Mesendoderm (in vitro differentiated cells): ENCODE data around the gene SLC24A4.
A peak's percentile ranks its signal among the peaks of the same experiment; 100 is the strongest.

Experiments
- DNase-seq: peaks from one replicate; pipeline ENCODE4 v3.0.0; 2013
- H2AK5ac ChIP-seq: 2 replicates; pipeline ENCODE4 v1.6.1; 2013; ENCODE audit warnings: low read length, inconsistent platforms
- H2BK120ac ChIP-seq: 2 replicates; pipeline ENCODE4 v1.6.1; 2013; ENCODE audit warnings: low read depth, mild to moderate bottlenecking, low read length, moderate library complexity, mixed read lengths
- H2BK15ac ChIP-seq: replicated peaks from 2 replicates; pipeline ENCODE4 v1.6.1; 2013; ENCODE audit warnings: low read depth, mild to moderate bottlenecking, moderate library complexity
- H2BK5ac ChIP-seq: 2 replicates; pipeline ENCODE4 v1.6.1; 2013; ENCODE audit warnings: low read length, inconsistent platforms
- H3K18ac ChIP-seq: 2 replicates; pipeline ENCODE4 v1.6.1; 2013; ENCODE audit warnings: mild to moderate bottlenecking, low read length, mixed read lengths
- H3K23ac ChIP-seq: one replicate; pipeline ENCODE4 v1.6.1; 2013; ENCODE audit warnings: low read length
- H3K27ac ChIP-seq: 2 replicates; pipeline ENCODE4 v1.5.1; 2013; ENCODE audit warnings: low read depth, mild to moderate bottlenecking, inconsistent platforms, low read length, moderate library complexity
- H3K27me3 ChIP-seq: 2 replicates; pipeline ENCODE4 v1.6.1; 2013; ENCODE audit warnings: low read length, control low read depth, mild to moderate bottlenecking, inconsistent platforms; ENCODE audit not compliant: insufficient read depth, poor library complexity
- H3K36me3 ChIP-seq: 2 replicates; pipeline ENCODE4 v1.6.1; 2013; ENCODE audit warnings: low read length, inconsistent platforms; ENCODE audit not compliant: control insufficient read depth, insufficient read depth
- H3K4ac ChIP-seq: one replicate; pipeline ENCODE4 v1.6.1; 2013; ENCODE audit warnings: low read depth, mild to moderate bottlenecking, low read length, moderate library complexity
- H3K4me1 ChIP-seq: 2 replicates; pipeline ENCODE4 v1.6.1; 2013; ENCODE audit warnings: low read depth, low read length, inconsistent platforms; ENCODE audit not compliant: control insufficient read depth
- H3K4me2 ChIP-seq: 2 replicates; pipeline ENCODE4 v1.6.1; 2013; ENCODE audit warnings: low read length
- H3K4me3 ChIP-seq: 2 replicates; pipeline ENCODE4 v1.5.1; 2013; ENCODE audit warnings: mild to moderate bottlenecking, low read length
- H3K56ac ChIP-seq: one replicate; pipeline ENCODE4 v1.6.1; 2013; ENCODE audit warnings: low read length
- H3K79me1 ChIP-seq: 2 replicates; pipeline ENCODE4 v1.6.1; 2013; ENCODE audit warnings: low read length, inconsistent platforms
- H3K79me2 ChIP-seq: 2 replicates; pipeline ENCODE4 v1.6.1; 2013; ENCODE audit warnings: mild to moderate bottlenecking, low read length; ENCODE audit not compliant: control insufficient read depth, insufficient read depth
- H3K9ac ChIP-seq: 2 replicates; pipeline ENCODE4 v1.6.1; 2013; ENCODE audit warnings: low read length, inconsistent platforms
- H4K5ac ChIP-seq: one replicate; pipeline ENCODE4 v1.6.1; 2013; ENCODE audit warnings: low read length
- H4K8ac ChIP-seq: one replicate; pipeline ENCODE4 v1.6.1; 2013; ENCODE audit warnings: low read depth, mild to moderate bottlenecking, control low read depth, low read length, moderate library complexity
- WGBS: extraction: QIAGEN DNeasy Blood & Tissue Kit; methylation state at CpG from one replicate; pipeline ENCODE4 v1.1.7; 2013; ENCODE audit warnings: low lambda C conversion rate, missing lambda C conversion rate; ENCODE audit not compliant: insufficient coverage; ENCODE audit errors: extremely low coverage; 5-methylcytosine and 5-hydroxymethylcytosine counted together

SLC24A4 gene

DNA sequence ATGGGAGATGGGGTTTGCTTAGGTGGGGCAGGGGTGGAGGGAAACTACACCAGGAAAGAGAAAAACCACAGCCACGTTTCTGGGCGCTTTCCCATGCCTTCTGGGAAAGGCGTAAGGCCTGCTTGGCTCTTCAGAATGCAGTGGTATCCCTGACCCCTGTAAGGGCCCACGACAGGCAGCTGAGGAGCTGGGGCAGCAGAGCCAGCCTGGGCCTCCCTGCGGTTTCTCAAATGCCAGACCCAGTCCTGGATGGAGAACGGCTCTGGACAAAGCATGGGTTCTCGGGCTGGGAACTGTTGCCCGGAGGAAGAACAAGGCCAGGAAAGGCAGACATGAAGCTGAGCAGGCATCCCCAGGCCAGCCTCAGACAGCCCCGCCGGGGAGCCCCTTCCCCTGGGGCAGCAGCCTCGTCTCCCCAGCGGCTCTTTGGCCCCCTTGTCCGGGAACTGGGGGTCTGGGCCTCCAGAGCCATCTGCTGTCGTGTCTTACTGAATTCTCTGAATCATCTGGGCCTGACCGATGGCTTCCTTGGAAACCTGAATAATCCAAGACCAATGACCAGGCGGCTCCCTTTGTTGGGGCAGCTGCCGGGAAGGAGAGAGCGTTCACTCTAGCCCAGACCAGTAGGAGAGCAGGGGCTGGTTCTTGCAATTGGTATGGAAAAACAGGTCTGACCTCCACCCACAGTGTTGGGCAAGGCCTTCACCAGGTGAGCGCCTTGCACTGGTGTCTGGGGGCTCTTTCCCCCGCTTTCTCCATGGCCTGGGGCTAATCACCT, 126.6 kb downstream of the SLC24A4 start:
- H3K79me2 ChIP-seq: no peaks in the 10 kb centered on the region
- H3K4me3 ChIP-seq: no peak overlapping the region
- DNase-seq: no peak
- H3K4ac ChIP-seq: no peak overlapping the region
- no peak overlapping the region for H2BK5ac ChIP-seq
- WGBS: no CpG with 5 or more reads among the region's 20 CpGs
- no peaks in the 10 kb centered on the region for H3K27me3 ChIP-seq
- no peak overlapping the region for H3K56ac ChIP-seq
- H2BK15ac ChIP-seq: no peak overlapping the region
- no peak overlapping the region for H2AK5ac ChIP-seq
- H3K18ac ChIP-seq: no peak overlapping the region
- H4K8ac ChIP-seq: no peak overlapping the region
- no peak overlapping the region for H3K27ac ChIP-seq
- no peaks in the 10 kb centered on the region for H3K36me3 ChIP-seq
- H3K23ac ChIP-seq: no peak overlapping the region
- no peak overlapping the region for H3K4me2 ChIP-seq
- no peak overlapping the region for H4K5ac ChIP-seq
- H3K4me1 ChIP-seq: no peaks in the 10 kb centered on the region
- H2BK120ac ChIP-seq: no peak overlapping the region
- no peak overlapping the region for H3K9ac ChIP-seq
- H3K79me1 ChIP-seq: no peaks in the 10 kb centered on the region

DNA sequence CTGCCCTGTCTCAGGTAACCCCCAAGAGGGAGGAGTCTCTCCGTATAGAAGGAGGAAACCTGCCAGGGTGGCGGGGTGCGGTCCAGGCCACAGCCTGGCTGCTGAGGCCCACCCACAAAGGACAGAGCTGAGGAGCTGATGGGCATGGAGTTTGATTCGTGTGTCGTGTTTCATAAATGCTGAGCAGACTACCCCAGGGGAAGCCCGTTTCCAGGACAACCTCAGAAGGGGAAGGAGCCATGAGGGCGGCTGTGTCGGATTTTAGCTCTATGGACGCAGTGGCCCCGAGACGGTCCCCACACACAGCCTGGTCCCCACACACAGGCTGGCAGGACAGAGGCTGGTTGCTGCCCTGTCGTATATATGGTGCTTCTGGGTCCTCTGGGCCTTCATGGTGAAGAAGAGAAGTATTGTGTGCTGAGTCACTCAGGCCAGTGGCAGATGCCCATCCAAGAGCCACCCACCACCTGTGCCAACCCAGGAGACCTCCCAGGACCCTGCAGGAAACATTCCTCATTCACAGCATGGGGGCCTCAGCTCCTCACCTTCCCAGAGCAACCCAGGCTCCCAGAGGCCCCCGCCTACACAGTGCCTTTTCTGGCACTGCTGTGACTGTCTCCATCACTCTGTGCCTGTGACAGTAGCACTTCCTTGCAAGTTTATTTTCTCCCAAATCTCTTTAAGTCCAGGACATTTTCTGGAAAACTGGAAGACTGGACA, 127.5 kb downstream of the SLC24A4 start:
- H3K18ac ChIP-seq: no peak overlapping the region
- H3K27ac ChIP-seq: no peak overlapping the region
- H3K9ac ChIP-seq: no peak overlapping the region
- no peak overlapping the region for H3K4me2 ChIP-seq
- no peak overlapping the region for H2BK15ac ChIP-seq
- no peaks in the 10 kb centered on the region for H3K79me2 ChIP-seq
- H2BK120ac ChIP-seq: no peak overlapping the region
- H3K36me3 ChIP-seq: no peaks in the 10 kb centered on the region
- no peak overlapping the region for H4K5ac ChIP-seq
- no peak overlapping the region for H3K4ac ChIP-seq
- no peak overlapping the region for H2BK5ac ChIP-seq
- H3K27me3 ChIP-seq: no peaks in the 10 kb centered on the region
- H4K8ac ChIP-seq: no peak overlapping the region
- DNase-seq: no peak
- no CpG with 5 or more reads among the region's 13 CpGs for WGBS
- no peak overlapping the region for H2AK5ac ChIP-seq
- no peak overlapping the region for H3K23ac ChIP-seq
- H3K4me3 ChIP-seq: no peak overlapping the region
- H3K56ac ChIP-seq: no peak overlapping the region
- no peaks in the 10 kb centered on the region for H3K4me1 ChIP-seq
- no peaks in the 10 kb centered on the region for H3K79me1 ChIP-seq

DNA sequence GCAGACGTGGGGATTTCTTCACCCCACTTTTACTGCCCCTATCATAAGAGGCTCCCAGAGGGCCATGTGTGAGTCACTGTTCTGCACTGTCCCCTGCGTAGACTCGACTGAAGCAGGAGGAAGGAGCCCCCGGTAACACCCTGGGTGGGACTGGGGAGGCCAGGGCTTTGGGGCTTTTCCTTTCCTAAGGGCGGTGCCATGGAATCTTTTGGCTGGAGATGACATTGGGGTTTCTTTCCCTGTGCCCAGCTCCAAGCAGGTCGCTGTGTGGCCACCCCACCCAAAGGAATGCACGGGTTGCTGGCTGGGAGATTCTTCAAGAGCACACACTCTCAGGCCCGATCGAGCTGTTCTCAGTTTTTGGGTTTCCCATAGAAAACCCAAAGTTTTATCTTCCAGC, 128.3 kb downstream of the SLC24A4 start:
- no CpG with 5 or more reads among the region's 9 CpGs for WGBS
- DNase-seq: peak; percentile 27
- no peak overlapping the region for H3K56ac ChIP-seq
- H3K27me3 ChIP-seq: no peaks in the 10 kb centered on the region
- H2BK15ac ChIP-seq: no peak overlapping the region
- H3K4ac ChIP-seq: no peak overlapping the region
- H3K79me1 ChIP-seq: no peaks in the 10 kb centered on the region
- no peak overlapping the region for H3K9ac ChIP-seq
- no peaks in the 10 kb centered on the region for H3K79me2 ChIP-seq
- no peak overlapping the region for H3K23ac ChIP-seq
- no peak overlapping the region for H2AK5ac ChIP-seq
- H2BK5ac ChIP-seq: no peak overlapping the region
- H3K4me3 ChIP-seq: no peak overlapping the region
- no peak overlapping the region for H3K18ac ChIP-seq
- H4K5ac ChIP-seq: no peak overlapping the region
- H3K4me2 ChIP-seq: no peak overlapping the region
- no peaks in the 10 kb centered on the region for H3K36me3 ChIP-seq
- H3K27ac ChIP-seq: no peak overlapping the region
- H2BK120ac ChIP-seq: no peak overlapping the region
- no peaks in the 10 kb centered on the region for H3K4me1 ChIP-seq
- H4K8ac ChIP-seq: no peak overlapping the region

DNA sequence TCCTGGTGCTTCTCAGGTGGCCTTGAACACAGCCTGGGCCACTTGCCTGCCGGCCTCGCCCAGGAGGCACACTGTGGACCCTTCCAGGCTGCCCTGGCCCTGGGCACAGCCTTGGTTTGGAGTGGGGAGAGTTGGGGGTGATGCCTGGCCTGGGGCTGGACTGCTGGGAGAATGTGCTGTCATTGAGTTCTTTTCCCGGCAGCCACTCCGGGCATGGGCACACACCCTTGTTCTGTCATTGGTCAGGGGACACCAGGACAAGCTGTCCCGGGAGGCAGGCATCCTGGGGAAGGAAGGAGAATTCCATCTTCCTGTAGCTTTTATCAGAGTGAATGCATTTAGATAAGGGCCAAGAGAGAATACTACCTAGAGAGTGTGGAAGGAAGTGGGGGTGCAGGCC, 128.8 kb downstream of the SLC24A4 start:
- no peak overlapping the region for H3K56ac ChIP-seq
- H4K8ac ChIP-seq: no peak overlapping the region
- H3K27ac ChIP-seq: no peak overlapping the region
- H2BK120ac ChIP-seq: no peak overlapping the region
- peak overlapping the region; percentile 74 for H3K23ac ChIP-seq
- no peak overlapping the region for H3K4me3 ChIP-seq
- no peak overlapping the region for H2BK15ac ChIP-seq
- no peak overlapping the region for H3K4me2 ChIP-seq
- H3K27me3 ChIP-seq: no peaks in the 10 kb centered on the region
- H2BK5ac ChIP-seq: no peak overlapping the region
- H3K4ac ChIP-seq: no peak overlapping the region
- H3K9ac ChIP-seq: no peak overlapping the region
- no peaks in the 10 kb centered on the region for H3K36me3 ChIP-seq
- no peak for DNase-seq
- no peaks in the 10 kb centered on the region for H3K4me1 ChIP-seq
- H4K5ac ChIP-seq: no peak overlapping the region
- WGBS: no CpG with 5 or more reads among the region's 5 CpGs
- no peak overlapping the region for H2AK5ac ChIP-seq
- no peaks in the 10 kb centered on the region for H3K79me2 ChIP-seq
- H3K18ac ChIP-seq: no peak overlapping the region
- H3K79me1 ChIP-seq: no peaks in the 10 kb centered on the region

DNA sequence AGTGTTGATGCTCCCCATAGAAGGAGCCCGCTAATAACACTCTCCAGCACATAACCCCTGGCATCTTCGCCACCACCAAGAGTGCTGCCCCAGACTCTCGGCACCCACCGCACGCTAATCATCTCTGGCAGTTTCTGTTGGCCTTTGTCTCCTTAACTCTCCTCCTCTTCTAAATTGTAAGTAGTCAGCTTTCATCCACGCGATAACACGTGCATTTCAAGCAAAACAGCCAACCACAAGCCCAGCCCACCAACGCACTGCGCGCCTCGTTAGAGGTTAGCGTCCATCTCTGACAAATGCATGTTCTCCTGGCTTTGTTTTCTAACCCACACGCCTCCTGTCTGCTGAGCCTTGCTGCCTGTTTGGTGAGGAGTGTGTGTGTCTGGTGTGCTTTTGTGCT, 129.5 kb downstream of the SLC24A4 start:
- no CpG with 5 or more reads among the region's 14 CpGs for WGBS
- no peak overlapping the region for H2BK5ac ChIP-seq
- H2AK5ac ChIP-seq: no peak overlapping the region
- H2BK120ac ChIP-seq: no peak overlapping the region
- H3K4me2 ChIP-seq: no peak overlapping the region
- H3K27ac ChIP-seq: no peak overlapping the region
- H4K5ac ChIP-seq: no peak overlapping the region
- H3K4ac ChIP-seq: no peak overlapping the region
- no peak overlapping the region for H4K8ac ChIP-seq
- no peaks in the 10 kb centered on the region for H3K79me1 ChIP-seq
- no peaks in the 10 kb centered on the region for H3K79me2 ChIP-seq
- DNase-seq: no peak
- no peak overlapping the region for H2BK15ac ChIP-seq
- no peak overlapping the region for H3K23ac ChIP-seq
- no peak overlapping the region for H3K9ac ChIP-seq
- no peak overlapping the region for H3K4me3 ChIP-seq
- no peaks in the 10 kb centered on the region for H3K4me1 ChIP-seq
- no peaks in the 10 kb centered on the region for H3K27me3 ChIP-seq
- H3K18ac ChIP-seq: no peak overlapping the region
- no peaks in the 10 kb centered on the region for H3K36me3 ChIP-seq
- H3K56ac ChIP-seq: no peak overlapping the region
